GM21717 (cell line): ENCODE measurements around the gene CASD1.

Experiments
- ATAC-seq: cut with Tn5 transposase; IDR thresholded peaks from one replicate; pipeline ENCODE4 v1.9.1; 2021; ENCODE audit warnings: mild to moderate bottlenecking, moderate library complexity; ENCODE audit not compliant: unreplicated experiment

The CASD1 gene

DNA sequence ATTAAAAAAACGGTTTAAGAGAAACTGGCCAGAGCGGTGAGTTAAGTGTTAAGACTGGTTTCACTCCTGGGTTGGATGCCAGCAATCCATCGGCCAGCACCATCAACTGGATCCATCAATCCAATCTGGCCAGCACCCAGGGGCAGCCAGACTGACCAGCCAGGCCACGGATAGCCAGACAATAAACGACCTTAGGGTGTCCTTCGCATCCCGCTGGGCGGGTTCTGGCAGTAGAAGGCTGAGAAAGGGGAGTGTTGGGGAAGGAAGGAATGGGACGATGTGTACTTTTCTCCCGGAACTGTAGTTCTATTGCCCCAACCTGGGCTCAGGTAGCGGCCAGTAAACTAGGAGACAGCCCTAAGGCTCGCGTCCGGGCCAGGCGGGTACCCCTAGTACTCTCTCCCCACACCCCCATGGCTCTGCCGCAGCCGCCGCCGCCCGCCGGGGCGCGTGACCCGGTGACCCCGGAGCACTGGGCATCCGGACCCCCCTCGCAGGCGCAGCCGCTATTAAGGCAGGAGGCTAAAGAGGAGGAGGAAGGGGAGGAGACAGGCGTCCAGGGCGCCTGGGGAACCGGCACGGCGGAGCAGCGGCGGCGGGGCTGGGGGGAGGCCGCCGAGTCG lies at the start of gene CASD1:
TSS of gene CASD1 (plus strand) at position 546 of the 623 bp plus-strand sequence. CDS start 276 bp downstream, outside the sequence.
- ATAC-seq: peak; percentile 71

DNA sequence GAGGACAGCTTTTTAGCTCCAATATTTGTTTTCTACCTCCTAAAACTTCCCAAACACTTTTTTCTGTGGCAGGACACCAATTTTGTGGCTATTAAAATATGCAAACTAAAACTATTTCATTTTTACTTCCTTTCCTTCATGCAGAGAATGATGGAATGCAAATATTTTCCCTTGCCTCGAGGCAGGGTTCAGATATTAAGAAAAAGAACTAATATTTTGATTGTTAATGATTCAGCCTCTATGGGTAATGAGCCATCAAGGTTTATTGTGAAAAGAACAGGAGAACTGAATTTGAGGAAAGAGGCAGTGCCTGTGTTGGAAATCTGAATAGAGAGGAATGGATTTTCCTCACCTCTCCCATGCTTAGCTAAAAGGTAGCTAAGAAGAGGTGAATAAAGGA lies 43.1 kb upstream of the CASD1 start:
- ATAC-seq: no peak

DNA sequence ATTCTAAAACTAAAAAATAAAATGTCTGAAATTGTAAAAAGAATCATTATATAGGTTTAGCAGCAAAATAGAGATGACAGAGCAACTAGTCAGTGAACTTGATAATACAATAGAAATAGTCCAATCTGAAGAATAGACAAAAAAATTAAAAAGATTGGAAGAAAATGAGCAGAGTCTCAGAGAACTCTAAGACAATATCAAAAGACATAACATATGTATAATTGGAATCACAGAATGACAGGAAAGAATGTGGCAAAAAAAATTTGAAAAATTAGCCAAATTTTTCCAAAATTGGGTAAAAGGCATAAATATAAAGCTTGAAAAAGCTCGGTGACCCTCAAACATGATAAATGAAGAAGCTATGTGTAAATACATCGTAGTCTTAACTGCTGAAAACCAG lies 38.0 kb upstream of the CASD1 start:
- ATAC-seq: no peak

DNA sequence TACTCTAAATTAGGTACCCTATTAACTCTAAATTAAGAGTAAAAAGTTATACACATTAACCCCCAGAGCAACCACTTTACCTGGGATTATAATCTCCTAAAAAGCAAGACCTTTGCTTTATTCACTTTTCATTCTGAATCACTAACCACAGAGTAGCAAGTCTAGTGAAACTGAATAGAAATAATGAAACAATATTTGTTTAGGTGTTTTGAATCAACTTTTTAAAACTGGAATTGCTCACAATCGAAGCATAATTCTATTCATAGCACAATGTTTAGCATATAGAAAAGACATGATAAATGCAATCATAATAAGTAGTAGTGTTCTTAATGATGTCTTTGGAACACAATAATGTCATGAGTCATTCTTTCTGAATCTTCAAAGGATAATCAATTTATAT lies 37.0 kb upstream of the CASD1 start:
- ATAC-seq: no peak

DNA sequence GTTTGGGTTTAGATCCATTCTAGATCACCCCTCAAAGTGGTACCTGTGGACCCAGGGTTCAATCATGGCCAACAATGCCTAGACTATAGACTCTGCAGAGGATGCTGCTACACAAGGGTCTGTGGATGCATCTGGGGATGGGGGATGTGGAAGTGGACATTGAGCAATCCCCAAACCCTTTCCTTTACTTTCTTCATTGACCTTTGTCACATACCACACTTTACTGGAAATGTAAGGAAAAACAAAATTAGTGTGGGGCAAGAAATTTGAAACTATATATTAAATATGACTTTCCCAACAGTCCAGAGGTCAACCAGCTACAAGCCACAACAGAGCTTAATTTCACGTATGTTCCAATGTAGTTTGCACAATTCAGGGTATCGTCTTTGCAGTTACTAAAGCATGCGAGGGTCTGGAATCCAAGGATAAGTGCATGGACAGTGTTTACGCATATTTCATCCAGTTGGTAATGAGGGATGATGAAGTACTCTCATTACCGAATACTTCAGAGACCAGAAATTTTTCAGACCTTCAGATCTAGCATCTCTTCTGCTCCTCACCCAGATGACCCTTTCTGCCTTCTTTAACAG lies 33.3 kb upstream of the CASD1 start:
- no peak for ATAC-seq

DNA sequence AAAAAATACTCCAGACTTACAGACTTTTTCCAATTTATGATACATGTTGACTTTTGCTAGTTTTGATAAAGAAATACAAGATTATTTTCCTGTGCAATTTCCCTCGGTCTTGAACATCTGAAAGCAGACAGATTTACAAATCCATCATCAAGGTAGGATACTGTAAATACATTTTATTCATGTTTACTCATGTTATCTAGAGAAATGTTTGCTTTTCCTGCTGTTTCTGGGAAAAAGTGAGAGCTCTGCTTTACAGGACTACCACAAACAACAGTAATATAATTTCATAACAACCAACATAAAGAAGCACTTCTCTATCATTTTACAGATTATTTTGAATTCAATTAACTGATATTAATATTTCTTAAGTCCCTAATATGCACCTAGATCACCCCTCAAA lies 31.7 kb upstream of the CASD1 start:
- ATAC-seq: no peak

DNA sequence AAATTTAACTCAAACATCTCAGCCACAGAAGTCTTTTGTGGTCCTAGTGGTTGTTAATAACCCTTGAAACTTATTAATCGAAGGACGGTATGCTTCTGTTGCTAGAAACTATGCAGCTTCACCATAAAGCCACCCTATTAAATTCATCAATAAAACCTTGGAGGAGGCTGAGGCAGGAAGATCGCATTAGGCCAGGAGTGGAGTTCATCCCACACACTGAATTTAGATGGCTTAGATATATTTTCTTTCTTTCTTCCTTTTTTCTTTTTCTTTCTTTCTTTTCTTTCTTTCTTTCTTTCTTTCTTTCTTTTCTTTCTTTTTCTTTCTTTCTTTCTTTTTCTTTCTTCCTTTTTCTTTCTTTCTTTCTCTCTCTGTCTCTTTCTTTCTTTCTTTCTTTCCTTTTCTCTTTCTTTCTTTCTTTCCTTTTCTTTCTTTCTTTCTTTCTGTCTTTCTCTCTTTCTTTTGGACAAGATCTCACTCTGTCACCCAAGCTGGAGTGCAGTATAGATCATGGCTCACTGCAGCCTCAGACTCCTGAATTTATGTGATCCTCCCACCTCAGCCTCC lies 30.9 kb upstream of the CASD1 start:
- ATAC-seq: no peak

DNA sequence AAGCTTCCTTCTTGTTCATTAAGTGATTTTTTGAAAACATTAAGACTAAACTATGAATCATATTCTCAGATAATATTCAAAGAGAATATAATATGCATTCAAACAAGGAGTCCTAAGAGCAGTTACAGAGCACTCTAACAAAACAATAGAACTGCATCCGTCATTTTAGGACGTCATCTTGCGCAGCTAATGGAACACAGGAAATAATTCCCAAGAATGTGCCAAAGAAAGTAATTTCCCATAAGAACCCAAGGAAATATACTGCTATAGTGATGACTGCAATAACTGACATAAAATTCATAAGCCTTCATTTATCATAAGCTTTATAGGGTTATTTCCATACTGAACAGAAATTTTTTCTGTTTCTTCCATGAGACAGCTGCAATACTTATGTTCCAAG lies 28.3 kb upstream of the CASD1 start:
- ATAC-seq: no peak

DNA sequence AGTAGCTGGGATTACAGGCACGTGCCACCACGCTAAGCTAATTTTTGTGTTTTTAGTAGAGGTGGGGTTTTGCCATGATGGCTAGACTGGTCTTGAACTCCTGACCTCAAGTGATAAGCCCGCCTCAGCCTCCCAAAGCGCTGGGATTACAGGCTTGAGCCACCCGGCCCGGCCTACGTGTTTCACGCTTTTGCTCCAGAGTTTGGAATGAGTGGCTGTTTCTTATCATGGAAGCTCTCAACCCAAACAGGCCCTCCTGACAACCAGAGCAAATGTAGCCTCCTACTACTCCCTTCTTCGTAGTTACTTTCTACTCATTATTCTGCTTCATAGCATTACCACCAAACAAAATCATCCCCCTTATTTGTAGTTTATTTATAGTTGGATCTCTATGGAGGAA lies 26.8 kb upstream of the CASD1 start:
- ATAC-seq: no peak

DNA sequence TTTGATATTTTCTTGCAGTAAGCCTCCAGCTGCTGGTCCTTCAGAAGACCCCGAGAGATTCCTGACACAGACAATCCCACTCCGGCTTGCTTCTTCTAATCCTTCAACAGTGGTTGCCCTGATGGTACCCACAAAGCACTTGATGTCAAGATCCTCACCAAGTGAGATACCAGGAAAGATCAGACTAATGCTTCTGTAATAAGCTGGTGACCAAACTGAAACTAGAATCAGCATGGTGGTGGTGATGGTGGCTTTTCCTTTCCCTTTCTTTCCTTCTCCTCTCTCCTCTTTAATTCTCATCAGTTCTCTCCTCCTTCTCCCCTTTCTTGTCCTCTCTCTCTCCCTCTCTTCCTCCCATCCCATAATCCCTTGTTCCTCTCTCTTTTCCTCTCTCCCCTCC lies 25.8 kb upstream of the CASD1 start:
- no peak for ATAC-seq

DNA sequence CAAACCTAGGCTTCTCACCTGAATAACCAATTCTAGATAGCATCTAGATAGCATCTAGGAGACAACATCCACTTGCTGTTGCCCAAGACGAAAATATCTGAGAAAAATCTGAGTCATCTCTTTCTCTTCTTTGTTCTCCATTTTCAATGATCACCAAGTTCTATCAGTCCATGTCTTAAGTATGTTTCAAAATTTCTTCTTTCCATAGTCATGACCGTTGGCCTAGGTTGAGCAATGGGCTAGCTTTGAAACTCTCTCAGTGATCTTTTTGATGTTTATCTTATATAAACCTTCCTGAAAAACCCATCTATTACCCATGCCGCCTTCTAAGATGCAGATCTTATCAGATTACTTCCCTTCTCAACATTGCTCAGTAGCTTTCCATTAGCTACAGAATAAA lies 23.4 kb upstream of the CASD1 start:
- ATAC-seq: no peak

DNA sequence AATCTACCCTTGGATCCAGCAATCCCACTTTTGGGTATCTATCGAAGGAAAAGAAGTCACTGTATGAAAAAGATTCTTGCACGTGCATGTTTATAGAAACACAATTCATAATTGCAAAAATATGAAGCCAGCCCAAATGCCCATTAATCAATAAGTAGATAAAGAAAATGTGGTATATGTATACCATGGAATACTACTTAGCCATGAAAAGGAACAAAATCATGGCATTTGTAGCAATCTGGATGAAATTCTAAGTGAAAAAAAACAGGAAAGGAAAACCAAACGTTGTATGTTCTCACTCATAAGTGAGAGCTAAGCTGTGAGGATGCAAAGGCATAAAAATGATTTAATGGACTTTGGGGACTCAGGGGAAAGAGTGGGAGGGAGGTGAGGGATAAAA lies 18.2 kb upstream of the CASD1 start:
- ATAC-seq: no peak

DNA sequence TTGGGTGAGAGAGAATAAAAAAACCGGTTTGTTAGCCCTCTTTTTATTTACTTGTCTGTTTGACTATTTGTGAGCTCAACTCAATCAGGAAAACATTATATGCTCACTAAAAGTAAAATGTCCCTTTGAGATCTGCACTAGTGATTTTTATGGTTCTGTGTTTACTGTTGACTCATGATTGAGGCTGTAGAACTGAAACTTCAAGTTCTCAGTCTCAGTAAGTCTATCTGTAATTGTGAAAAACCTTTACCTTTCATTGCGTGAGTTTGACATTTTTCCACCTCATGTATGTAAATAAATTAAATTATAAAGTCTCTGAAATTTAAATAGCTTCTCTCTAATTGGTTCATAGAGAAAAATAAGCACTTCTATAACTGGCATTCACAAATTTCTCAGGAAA lies 17.0 kb upstream of the CASD1 start:
- ATAC-seq: peak; percentile 99

DNA sequence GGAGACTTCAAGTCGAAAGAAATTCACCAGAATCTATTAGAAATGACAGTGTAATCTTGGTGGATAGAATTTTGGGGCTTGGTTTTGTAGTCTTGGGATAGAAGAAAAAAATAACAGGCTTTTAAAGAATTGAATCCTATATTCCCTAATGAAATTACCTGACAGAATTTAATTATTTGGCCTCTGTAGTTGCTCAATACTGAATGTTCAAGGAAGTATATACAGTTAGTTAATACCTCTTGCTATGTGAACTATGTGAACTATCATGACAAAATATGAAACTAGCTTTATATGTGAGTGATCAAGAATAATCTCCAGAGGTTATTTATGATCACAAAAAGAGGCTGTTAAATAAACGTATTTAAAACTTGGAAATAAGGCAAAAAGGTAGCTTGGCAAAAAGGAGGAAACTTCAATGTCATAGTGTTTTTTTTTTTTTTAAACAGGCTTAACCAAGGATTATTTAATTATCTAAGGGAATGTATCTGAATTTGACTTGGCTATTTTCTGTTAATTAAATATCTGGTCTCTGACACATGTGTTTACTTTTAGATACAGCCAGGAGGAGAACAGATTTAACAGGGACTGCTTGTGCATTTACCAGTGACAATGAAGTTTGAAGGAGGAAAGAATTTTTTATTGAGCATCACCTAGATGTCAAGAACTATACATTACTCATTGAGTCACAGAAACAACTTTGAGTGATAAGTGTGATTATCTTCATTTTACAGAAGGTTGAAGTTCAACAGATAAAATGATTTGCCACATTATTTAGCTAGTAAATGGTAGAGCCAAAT lies 11.5 kb upstream of the CASD1 start:
- ATAC-seq: no peak

DNA sequence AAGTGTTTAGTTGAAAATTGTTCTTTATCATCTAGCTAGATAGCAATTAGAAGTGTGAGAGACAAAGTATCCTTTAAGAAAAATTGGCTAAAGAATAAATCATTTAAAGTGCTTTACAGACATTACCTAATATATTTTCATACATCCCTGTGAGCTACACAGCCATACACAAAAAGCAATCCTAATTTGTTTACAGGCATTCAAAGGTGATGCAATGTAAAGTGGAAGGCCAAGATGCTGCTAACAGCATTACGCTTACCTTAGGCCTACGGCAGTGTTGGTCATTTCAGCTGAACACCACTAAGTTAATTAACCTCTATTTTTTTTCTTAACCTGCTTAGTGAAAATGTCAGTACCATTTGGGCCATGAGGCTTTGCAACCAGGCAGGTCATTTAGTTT lies 10.7 kb upstream of the CASD1 start:
- no peak for ATAC-seq

DNA sequence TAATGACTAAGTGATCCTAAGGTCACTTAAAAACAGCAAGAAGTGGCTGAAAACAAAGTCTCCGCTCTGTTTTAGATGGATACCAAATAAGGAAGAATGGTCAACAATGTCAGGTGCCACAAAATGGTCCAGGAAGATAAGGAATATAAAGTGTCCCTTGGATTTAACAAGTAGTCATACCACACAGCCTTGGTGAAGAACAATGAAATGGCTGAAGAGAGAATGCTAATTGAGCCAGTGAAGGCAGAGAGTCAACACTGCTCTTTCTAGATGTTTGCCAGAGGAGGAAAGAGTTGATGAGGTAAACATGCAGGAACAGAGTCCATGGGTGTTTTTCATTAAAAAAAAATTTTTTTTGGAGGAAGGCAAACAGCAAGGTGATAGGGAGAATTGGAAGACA lies 2.1 kb upstream of the CASD1 start:
- ATAC-seq: no peak

DNA sequence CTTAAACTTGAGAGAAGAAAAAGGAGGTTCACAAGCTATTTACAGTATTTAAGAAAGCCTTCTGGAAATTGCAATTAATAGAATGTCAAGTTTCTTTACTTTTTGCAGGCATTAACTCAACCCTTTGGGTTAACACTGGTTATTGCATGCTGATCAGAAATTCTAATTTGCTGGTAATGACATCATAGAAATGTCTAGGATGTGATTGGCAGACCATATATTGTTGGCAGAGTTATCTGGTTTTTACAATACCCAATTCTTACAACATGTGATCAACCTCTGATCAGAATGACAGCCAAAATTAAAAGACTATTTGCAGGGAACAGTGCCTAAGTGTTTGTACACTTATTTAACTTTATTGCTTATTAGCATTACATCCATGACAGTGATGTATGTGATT lies 1.6 kb upstream of the CASD1 start:
- ATAC-seq: no peak

DNA sequence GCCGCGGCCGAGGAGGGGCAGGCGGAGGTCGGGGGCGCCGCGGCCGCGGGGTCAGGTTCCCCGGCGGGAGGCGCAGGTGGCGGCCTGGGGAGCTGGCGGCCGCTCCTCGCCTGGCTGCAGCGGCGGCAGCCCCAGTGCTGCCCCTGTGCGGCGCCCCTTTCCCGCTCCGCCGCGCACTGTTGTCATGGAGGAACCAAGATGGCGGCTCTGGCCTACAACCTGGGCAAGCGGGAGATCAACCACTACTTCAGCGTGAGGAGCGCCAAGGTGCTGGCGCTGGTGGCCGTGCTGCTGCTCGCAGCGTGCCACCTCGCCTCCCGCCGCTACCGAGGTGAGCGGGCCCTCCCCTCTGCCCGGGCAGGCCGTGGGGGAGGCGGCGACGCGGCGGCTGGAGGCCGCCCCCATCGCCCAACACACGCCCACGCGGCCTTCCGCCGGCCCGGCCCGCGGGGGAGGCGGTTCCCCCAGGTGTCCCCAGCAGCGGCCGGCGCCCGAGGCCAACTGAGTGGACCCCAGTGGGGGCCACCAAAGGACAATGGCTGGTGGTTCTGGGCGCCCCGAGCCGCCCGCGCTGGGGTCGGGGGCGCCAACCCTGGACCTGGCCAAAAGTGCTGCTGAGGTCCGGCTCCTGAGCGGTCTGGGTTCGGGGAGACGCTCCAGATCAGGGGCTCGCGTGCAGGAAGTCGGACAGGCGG lies 425 bp downstream of the CASD1 start:
- ATAC-seq: peak; percentile 72

DNA sequence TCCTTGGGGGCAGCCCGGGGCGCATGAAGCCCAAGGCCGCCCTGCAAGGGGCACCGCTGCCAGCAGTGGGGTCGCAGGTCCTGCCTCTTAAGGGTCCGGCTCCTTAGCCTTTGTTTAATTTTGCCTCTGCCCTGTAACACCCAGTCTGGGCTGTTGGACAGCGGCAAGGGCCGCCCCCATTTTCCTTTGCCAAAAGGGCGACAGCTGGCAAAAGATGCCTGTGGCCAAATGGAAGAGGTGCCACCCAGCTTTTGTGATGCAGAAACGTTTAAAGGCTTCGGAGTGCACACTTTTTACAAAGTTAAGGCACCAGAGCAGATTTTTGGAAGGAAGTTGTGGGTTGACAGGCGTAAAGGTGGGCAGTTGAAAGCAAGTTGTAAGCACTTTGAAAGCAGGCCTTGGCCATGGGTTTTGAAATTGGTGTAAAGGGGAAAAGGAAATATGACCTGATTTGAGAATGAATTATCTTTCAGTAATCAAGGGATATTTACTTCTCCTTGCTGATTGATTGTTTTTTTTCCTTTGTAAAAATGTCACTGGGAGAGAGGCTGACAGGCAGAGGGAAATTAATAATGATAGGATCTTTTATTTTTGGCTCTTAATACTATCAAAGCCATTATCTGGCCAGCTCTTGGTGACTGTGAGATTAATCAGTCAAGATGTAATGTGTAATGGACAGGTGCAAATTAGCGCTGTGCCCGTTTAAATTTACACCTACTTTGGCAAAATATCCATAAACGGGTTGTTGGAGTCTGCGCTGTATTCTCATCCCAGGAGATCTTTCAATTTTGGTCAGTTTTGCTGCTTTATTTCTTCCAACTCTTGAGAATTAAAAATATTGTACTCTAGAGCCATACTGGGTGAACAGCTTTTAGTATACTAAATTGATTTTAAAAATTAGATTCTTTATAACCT lies 1.2 kb downstream of the CASD1 start:
- ATAC-seq: peak; percentile 25

DNA sequence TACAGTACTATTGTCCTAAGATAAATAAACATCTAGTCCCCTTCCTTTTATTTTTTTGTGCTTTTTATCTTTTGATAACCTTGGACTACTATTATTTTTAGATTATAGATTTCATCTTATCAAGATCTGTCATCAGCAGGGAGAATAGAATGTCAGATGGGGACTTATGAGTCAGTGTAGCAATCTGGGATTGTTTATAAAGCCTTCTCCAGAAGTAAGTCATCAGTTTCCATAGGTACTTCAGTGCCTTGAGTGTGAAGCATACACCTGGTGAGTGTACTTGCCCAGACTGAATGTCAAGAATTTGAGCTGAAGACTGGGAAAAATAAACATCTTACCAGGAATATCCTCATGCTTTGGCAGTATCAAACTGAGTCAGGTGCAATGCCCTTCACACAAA lies 2.1 kb downstream of the CASD1 start:
- no peak for ATAC-seq
